SJSA1 (cell line): Measurements from ENCODE around the gene CLNK. TPM values are rescaled to one million over a fixed set of nuclear protein-coding genes. Genes with fewer than 3 reads are reported as not detected.

Experiments
- DNase-seq, 2 experiments: peaks; one replicate each; pipeline ENCODE4 v3.0.0-alpha.2; 2015 to 2020; ENCODE audit warnings: low spot score in 2 of 2, low read depth in 1 of 2
- H3K27ac ChIP-seq: fragments of 250-450 bp; sonication (Bioruptor Pico); 2 replicates; pipeline ENCODE4 v1.5.1; 2020; ENCODE audit warnings: mild to moderate bottlenecking, moderate library complexity
- H3K27me3 ChIP-seq: fragments of 250-450 bp; sonication (Bioruptor Pico); replicated peaks from 2 replicates; pipeline ENCODE4 v1.5.1; 2020; ENCODE audit warnings: mild to moderate bottlenecking, moderate library complexity
- H3K36me3 ChIP-seq: fragments of 250-450 bp; sonication (Bioruptor Pico); 2 replicates; pipeline ENCODE4 v1.5.1; 2020; ENCODE audit warnings: mild to moderate bottlenecking
- H3K4me1 ChIP-seq: fragments of 250-450 bp; sonication (Bioruptor Pico); replicated peaks from 2 replicates; pipeline ENCODE4 v1.6.1; 2021; ENCODE audit warnings: mild to moderate bottlenecking
- H3K4me3 ChIP-seq: fragments of 250-450 bp; sonication (Bioruptor Pico); 2 replicates; pipeline ENCODE4 v1.5.1; 2020; ENCODE audit warnings: mild to moderate bottlenecking
- H3K9me3 ChIP-seq: fragments of 250-450 bp; sonication (Bioruptor Pico); replicated peaks from 2 replicates; pipeline ENCODE4 v1.5.1; 2020; ENCODE audit warnings: mild to moderate bottlenecking
- total RNA-seq: library from RNA; depleted of rRNA; stranded (reverse); fragments of >200 nt; shearing (Covaris generic); gene quantifications from 2 replicates; pipeline ENCODE4 v1.2.3, GENCODE V29; 2014; rRNA removed

The CLNK gene
- not detected in 2 replicates for total RNA-seq

- Histone ChIP-seq H3K9me3 (no peaks in the 10 kb centered on the region), H3K27ac (no peak within 1 kb of the TSS), H3K4me1 (no peaks in the 10 kb centered on the region), H3K36me3 (no peaks in the 10 kb centered on the region), H3K27me3 (no peaks in the 10 kb centered on the region), H3K4me3 (no peak within 1 kb of the TSS)
- no peak for DNase-seq
Observed at GRCh38 chr4:10684631-10685030, at the start of gene CLNK. Gene CLNK (minus strand): TSS chr4:10684768. CDS start chr4:10667869, 16,899 bp downstream.

DNA sequence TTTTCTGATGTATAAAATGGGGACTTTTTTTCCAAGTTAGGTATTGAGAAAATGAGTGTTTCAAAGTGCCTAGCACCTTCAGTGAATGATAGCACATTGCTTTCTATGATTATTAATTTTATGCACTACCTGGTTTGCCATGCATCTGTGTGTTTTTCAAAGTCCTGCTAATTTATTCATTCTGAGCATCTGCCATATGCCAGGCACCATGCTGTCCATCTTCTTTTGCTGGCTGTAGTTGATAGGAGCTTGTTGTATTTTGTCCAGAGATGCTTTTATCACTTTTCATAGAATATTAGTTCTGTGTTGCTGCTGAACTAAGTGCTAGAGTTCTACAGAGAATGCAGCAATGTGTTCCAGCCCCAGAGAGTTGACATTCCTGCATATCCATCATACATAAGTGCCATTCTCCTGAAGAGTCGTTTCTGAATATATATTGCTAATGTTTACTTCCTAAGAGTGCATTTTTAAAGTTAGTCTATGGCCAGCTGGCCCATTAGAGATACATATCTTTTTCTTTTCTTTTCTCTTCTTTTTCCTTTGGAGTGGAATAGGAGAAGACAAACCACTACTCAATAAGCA, 49.0 kb upstream of the CLNK start:
- Histone ChIP-seq H3K4me3 (no peak overlapping the region), H3K36me3 (no peaks in the 10 kb centered on the region), H3K4me1 (peaks cover 6% of the 10 kb centered on the region), H3K9me3 (no peaks in the 10 kb centered on the region), H3K27me3 (no peaks in the 10 kb centered on the region), H3K27ac (no peak overlapping the region)
- DNase-seq: no peak

DNA sequence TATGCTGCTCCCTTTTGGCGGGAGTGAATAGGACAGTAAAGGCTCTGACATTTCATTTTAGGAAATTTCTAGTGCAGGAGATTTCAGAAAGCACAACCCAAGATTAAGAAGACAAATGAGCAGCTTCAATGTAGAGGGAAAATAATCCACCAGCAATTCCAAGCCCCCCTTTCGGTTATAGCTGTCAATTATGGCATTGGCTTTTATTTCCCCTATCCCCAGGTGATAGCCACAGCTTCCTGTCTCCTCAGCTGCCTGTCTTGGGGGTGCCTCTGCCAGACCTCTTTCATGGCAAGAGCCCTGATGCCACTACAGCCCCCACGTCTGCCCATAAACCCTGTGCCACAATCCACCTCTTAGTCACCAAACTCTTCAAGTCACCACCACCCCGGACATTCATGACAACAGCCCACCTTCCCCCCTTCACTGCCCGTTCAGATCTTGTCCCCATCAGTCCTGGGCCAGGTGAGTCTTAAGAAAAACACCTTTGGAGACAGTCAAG, 48.4 kb upstream of the CLNK start:
- H3K9me3 ChIP-seq: no peaks in the 10 kb centered on the region
- no peak for DNase-seq
- no peaks in the 10 kb centered on the region for H3K27me3 ChIP-seq
- H3K27ac ChIP-seq: no peak overlapping the region
- no peaks in the 10 kb centered on the region for H3K4me1 ChIP-seq
- H3K4me3 ChIP-seq: no peak overlapping the region
- H3K36me3 ChIP-seq: no peaks in the 10 kb centered on the region

DNA sequence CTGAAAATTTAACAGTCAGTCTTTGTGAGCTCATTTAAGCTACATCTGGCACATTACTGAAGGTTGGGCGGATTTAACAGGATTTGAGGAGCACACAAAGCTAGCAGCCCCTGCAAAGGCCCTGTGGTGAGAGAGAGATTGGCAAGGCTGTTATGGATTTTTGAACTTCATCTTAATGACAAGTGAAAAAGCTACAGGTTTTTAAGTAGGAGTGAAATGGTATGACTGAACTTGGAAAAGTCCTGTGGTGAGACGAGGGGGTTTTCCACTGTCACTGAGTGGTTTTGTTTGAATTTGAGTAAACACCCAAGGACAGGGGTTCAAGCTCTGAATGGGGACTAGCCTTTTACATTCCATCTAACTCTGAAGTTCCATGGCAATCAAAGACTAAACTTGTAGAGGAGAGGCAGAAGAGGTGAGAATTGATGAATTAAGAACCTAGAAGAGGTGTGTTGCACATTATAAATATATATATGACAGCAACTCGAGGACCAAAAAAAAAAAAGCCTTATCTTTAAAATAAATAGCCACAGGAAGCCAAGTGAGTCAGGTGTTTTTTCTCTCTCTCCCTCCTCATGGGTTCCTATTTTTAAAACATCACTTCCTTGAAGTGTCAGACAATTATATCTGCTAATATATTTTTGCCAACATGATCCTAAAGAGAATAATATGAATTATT, 47.8 kb upstream of the CLNK start:
- Histone ChIP-seq H3K4me3 (no peak overlapping the region), H3K27me3 (no peaks in the 10 kb centered on the region), H3K27ac (no peak overlapping the region), H3K4me1 (no peaks in the 10 kb centered on the region), H3K9me3 (no peaks in the 10 kb centered on the region), H3K36me3 (no peaks in the 10 kb centered on the region)
- no peak for DNase-seq

DNA sequence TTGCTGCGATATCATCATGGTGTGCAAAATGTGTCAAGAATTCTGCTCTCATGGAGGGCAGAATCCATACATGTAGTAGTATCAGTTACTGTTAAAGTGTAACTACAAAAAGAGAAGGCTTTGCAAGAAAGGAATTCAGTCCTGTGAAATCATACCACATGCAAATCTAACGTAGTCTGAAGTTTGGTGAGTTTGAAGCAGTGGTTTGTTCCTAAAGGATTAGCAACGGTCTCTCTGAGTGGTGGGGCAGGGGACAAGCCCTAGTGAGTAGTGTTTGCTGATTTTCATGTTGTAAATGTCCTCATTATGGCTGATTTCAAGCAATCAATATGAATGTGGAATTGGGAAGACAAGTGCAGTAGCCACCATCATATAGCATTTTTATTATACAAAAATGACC, 47.1 kb upstream of the CLNK start:
- Histone ChIP-seq H3K4me1 (no peaks in the 10 kb centered on the region), H3K36me3 (no peaks in the 10 kb centered on the region), H3K27ac (no peak overlapping the region), H3K9me3 (no peaks in the 10 kb centered on the region), H3K4me3 (no peak overlapping the region), H3K27me3 (no peaks in the 10 kb centered on the region)
- no peak for DNase-seq

GRCh38 chr4:10731162-10731561, 46.6 kb upstream of the CLNK start:
- Histone ChIP-seq H3K4me1 (no peaks in the 10 kb centered on the region), H3K27ac (no peak overlapping the region), H3K4me3 (no peak overlapping the region), H3K9me3 (no peaks in the 10 kb centered on the region), H3K27me3 (no peaks in the 10 kb centered on the region), H3K36me3 (no peaks in the 10 kb centered on the region)
- DNase-seq: no peak

DNA sequence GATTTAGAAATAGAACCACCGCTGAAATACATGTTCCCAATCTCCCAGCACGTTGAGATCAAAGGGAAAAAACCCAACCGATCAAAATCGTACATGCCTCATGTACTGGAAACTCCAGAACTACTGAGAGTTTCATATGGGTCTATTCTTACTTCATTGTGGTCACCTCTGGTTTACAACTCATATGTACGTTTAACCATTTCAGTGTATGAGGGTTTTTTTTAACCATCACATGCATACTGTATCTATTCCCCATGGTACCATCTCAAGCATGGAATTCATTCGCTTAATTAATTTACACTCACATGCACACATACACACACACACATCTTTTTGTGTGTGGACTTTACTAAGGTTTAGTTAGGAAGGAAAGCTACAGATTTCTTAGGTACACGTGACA, 46.0 kb upstream of the CLNK start:
- Histone ChIP-seq H3K36me3 (no peaks in the 10 kb centered on the region), H3K4me1 (no peaks in the 10 kb centered on the region), H3K4me3 (no peak overlapping the region), H3K9me3 (no peaks in the 10 kb centered on the region), H3K27ac (no peak overlapping the region), H3K27me3 (no peaks in the 10 kb centered on the region)
- no peak for DNase-seq

DNA sequence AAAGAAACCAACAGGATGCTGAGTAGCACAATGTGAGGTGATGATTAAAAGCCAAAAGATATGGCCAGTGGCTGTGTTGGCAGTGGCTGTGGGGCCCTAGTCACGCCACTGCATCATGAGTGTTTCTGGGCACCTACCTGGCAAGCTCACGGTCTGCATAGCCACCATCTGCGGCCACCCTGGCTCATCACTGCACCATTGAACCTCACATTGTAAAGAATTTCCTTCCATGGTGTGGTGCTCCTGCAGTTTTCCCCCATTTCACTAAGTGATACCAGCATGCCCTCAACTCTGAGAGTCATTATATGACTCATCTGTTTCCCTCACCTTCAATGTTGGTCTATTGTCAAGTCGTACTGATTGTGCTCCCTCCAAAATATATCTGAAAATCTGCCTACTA, 45.5 kb upstream of the CLNK start:
- no peak overlapping the region for H3K4me3 ChIP-seq
- H3K27ac ChIP-seq: no peak overlapping the region
- DNase-seq: no peak
- no peaks in the 10 kb centered on the region for H3K4me1 ChIP-seq
- H3K36me3 ChIP-seq: no peaks in the 10 kb centered on the region
- no peaks in the 10 kb centered on the region for H3K9me3 ChIP-seq
- no peaks in the 10 kb centered on the region for H3K27me3 ChIP-seq

DNA sequence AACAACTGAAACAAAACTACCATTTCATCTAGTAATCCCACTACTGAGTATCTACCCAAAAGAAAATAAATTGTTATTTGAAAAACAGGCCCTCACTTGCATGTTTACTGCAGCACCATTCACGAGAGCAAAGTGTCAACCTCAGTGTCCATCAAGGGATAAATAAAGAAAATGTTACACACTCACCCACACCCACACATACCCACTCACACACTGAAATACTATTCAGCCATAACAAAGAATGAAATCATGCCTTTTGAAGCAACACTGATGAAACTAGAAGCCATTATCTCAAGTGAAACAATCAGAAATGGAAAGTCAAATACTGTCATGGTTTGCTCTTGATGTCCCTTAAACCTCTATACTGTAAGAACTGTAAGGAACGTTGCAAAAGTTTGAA, 44.8 kb upstream of the CLNK start:
- Histone ChIP-seq H3K9me3 (no peaks in the 10 kb centered on the region), H3K4me1 (no peaks in the 10 kb centered on the region), H3K4me3 (no peak overlapping the region), H3K27me3 (no peaks in the 10 kb centered on the region), H3K27ac (no peak overlapping the region), H3K36me3 (no peaks in the 10 kb centered on the region)
- no peak for DNase-seq

DNA sequence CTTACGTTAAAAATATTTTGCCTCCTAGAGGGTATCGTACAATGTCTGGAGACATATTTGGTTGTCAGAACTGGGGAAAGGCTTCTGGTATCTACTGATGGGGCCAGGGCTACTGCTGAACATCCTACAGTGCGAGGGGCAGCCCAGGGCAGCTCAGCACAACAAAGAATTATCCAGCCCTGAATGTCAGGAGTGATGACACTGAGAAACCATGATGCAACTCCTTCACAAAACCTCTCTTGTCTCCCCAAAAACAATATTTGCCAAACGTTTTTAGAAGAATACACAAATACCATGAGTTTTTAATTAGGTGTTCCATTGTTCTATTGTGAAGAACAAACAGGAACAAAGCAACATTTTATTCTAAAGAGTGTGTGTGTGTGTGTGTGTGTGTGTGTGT, 43.4 kb upstream of the CLNK start:
- H3K4me1 ChIP-seq: no peaks in the 10 kb centered on the region
- no peak for DNase-seq
- H3K4me3 ChIP-seq: no peak overlapping the region
- no peaks in the 10 kb centered on the region for H3K9me3 ChIP-seq
- no peaks in the 10 kb centered on the region for H3K36me3 ChIP-seq
- H3K27ac ChIP-seq: no peak overlapping the region
- no peaks in the 10 kb centered on the region for H3K27me3 ChIP-seq

DNA sequence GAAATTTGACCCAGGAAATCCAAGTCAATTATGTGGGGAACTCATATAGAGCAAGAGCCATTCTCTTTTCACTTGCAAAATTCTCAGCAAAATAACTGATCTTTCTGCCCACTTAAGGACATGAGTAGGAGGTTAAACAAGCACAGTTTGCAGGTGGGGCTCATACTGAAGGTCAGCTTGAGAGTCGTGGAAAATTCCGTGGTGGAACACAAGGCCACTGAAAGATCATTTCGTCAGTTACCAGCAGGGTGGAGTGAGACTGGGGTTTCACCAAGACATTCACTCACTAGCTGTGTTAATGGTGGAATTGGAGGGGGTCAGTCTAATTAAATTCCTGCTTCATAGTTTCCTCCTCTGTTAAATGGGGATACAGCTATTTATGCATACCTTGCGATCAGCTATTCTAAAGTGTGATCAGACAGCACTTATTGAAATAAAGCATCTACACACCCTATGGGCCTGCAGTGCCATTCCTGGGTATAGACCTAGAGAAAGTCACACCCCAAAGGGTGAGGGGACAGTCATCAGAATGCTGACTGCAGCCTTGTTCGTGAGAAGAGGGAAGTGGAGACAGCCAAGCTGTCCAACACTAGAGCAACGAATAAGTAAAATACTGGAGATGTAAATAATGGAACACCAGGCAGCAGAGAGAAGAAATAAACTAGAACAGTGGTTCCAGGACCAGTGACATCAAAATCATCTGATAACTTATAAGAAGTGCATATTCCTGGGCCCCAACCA, 42.7 kb upstream of the CLNK start:
- no peak overlapping the region for H3K4me3 ChIP-seq
- H3K36me3 ChIP-seq: no peaks in the 10 kb centered on the region
- no peak overlapping the region for H3K27ac ChIP-seq
- H3K9me3 ChIP-seq: no peaks in the 10 kb centered on the region
- DNase-seq: no peak
- no peaks in the 10 kb centered on the region for H3K4me1 ChIP-seq
- H3K27me3 ChIP-seq: no peaks in the 10 kb centered on the region

GRCh38 chr4:10722957-10723356, 38.4 kb upstream of the CLNK start:
- H3K36me3 ChIP-seq: no peaks in the 10 kb centered on the region
- H3K27ac ChIP-seq: no peak overlapping the region
- no peaks in the 10 kb centered on the region for H3K4me1 ChIP-seq
- no peaks in the 10 kb centered on the region for H3K9me3 ChIP-seq
- H3K4me3 ChIP-seq: no peak overlapping the region
- no peaks in the 10 kb centered on the region for H3K27me3 ChIP-seq
- DNase-seq: no peak

GRCh38 chr4:10721616-10722015, 37.0 kb upstream of the CLNK start:
- no peak for DNase-seq
- H3K9me3 ChIP-seq: no peaks in the 10 kb centered on the region

DNA sequence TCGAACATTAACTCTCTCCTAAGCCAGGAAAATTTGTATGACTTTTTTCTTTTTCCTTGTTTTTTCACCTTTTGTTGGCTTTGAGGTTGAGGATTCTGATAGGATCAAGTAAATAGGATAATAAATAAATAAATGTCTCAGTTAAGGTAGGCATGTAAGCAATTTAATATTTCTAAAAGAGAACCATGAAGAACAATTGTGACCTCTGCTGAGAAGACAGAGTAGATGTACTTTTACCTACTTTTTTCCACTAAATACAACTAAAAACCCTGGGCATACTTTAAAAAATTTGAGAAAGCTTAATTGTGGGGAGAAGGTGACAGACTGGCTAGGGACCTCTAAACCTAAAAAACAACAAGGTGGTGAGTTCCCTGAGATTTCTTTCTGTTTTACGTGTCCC, 31.6 kb upstream of the CLNK start:
- no peaks in the 10 kb centered on the region for H3K36me3 ChIP-seq
- no peak overlapping the region for H3K4me3 ChIP-seq
- no peaks in the 10 kb centered on the region for H3K9me3 ChIP-seq
- no peak for DNase-seq
- H3K27ac ChIP-seq: no peak overlapping the region
- no peaks in the 10 kb centered on the region for H3K27me3 ChIP-seq
- H3K4me1 ChIP-seq: no peaks in the 10 kb centered on the region

More at GRCh38 chr4:10721616-10722015, 37.0 kb upstream of the CLNK start:
- no peak overlapping the region for H3K4me3 ChIP-seq
- no peaks in the 10 kb centered on the region for H3K27me3 ChIP-seq
- H3K4me1 ChIP-seq: no peaks in the 10 kb centered on the region
- H3K36me3 ChIP-seq: no peaks in the 10 kb centered on the region
- no peak overlapping the region for H3K27ac ChIP-seq
